IMR-90 (cell line): Measurements from ENCODE around the gene ADSS1. TPM values are rescaled to one million over a fixed set of nuclear protein-coding genes. Genes with fewer than 3 reads are reported as not detected.
A peak's percentile ranks its signal among the peaks of the same experiment; 100 is the strongest.

Experiments
- ATAC-seq: fragments of 200-7000 bp; cut with Tn5 transposase; 2 replicates; pipeline ENCODE4 v1.9.1; 2020; ENCODE audit warnings: low read depth, mild to moderate bottlenecking, moderate library complexity
- BruUV-seq: library from RNA; stranded (reverse); fragments of 400-500 nt; replicated peaks from 2 replicates; lab custom pipeline; 2021; lab: Mats Ljungman, UMichigan
- CTCF ChIA-PET: fragments of 300-600 bp; formaldehyde crosslinking; extraction: SDS; loops from one replicate; lab custom pipeline; 2021; ENCODE audit warnings: antibody characterized with exemption; lab: Yijun Ruan, JAX
- POLR2A ChIA-PET: fragments of 300-600 bp; sonication (Branson Sonifier 250); formaldehyde crosslinking; loops from one replicate; lab custom pipeline; 2022; ENCODE audit warnings: antibody characterized with exemption; ENCODE audit not compliant: unreplicated experiment; lab: Charles Lee
- DNase-seq: peaks from one replicate; pipeline ENCODE4 v3.0.0; 2013
- H2AFZ ChIP-seq: replicated peaks from 2 replicates; pipeline ENCODE3; 2013; ENCODE audit warnings: low read length, mild to moderate bottlenecking; ENCODE audit not compliant: poor library complexity
- H2AK5ac ChIP-seq: 2 replicates; pipeline ENCODE4 v1.6.1; 2013; ENCODE audit warnings: low read depth, low read length, inconsistent platforms
- H2AK9ac ChIP-seq: replicated peaks from 2 replicates; pipeline ENCODE3; 2013; ENCODE audit warnings: mild to moderate bottlenecking, low read depth, low read length, moderate library complexity; ENCODE audit not compliant: poor library complexity
- H2BK120ac ChIP-seq: 2 replicates; pipeline ENCODE4 v1.6.1; 2013; ENCODE audit warnings: low read depth, low read length, inconsistent platforms
- H2BK15ac ChIP-seq: 3 replicates; pipeline ENCODE4 v1.6.1; 2013; ENCODE audit warnings: low read depth, low read length, inconsistent platforms
- H2BK20ac ChIP-seq: 2 replicates; pipeline ENCODE4 v1.6.1; 2013; ENCODE audit warnings: low read depth, mild to moderate bottlenecking, inconsistent platforms, low read length, moderate library complexity
- H2BK5ac ChIP-seq: 2 replicates; pipeline ENCODE4 v1.6.1; 2013; ENCODE audit warnings: mild to moderate bottlenecking, low read depth, low read length, inconsistent platforms; ENCODE audit not compliant: poor library complexity, severe bottlenecking
- H3K14ac ChIP-seq: replicated peaks from 2 replicates; pipeline ENCODE4 v1.6.1; 2013; ENCODE audit warnings: low read depth, low read length, inconsistent platforms
- H3K18ac ChIP-seq: 2 replicates; pipeline ENCODE4 v1.6.1; 2013; ENCODE audit warnings: low read depth, low read length, control low read depth
- H3K23ac ChIP-seq: 2 replicates; pipeline ENCODE4 v1.6.1; 2013; ENCODE audit warnings: low read depth, low read length, inconsistent platforms
- H3K27ac ChIP-seq: 2 replicates; pipeline ENCODE4 v1.5.1; 2013; ENCODE audit warnings: mild to moderate bottlenecking, control low read depth, low read length; ENCODE audit not compliant: insufficient read depth
- H3K27me3 ChIP-seq: 2 replicates; pipeline ENCODE4 v1.6.1; 2013; ENCODE audit warnings: low read length; ENCODE audit not compliant: control insufficient read depth, insufficient read depth
- H3K36me3 ChIP-seq: 2 replicates; pipeline ENCODE4 v1.6.1; 2013; ENCODE audit warnings: low read length, mixed read lengths; ENCODE audit not compliant: control insufficient read depth, insufficient read depth
- H3K4ac ChIP-seq: 2 replicates; pipeline ENCODE4 v1.6.1; 2013; ENCODE audit warnings: low read depth, low read length, inconsistent platforms
- H3K4me1 ChIP-seq: 2 replicates; pipeline ENCODE4 v1.6.1; 2013; ENCODE audit warnings: low read length, mixed read lengths; ENCODE audit not compliant: control insufficient read depth, insufficient read depth
- H3K4me2 ChIP-seq: 2 replicates; pipeline ENCODE4 v1.6.1; 2013; ENCODE audit warnings: low read depth, mild to moderate bottlenecking, control low read depth, low read length, moderate library complexity
- H3K4me3 ChIP-seq: 2 replicates; pipeline ENCODE4 v1.5.1; 2013; ENCODE audit warnings: low read depth, mild to moderate bottlenecking, control low read depth, low read length, moderate library complexity; ENCODE audit not compliant: insufficient read depth
- H3K56ac ChIP-seq: 2 replicates; pipeline ENCODE4 v1.6.1; 2013; ENCODE audit warnings: low read length, inconsistent platforms; ENCODE audit not compliant: insufficient read depth; ENCODE audit errors: extremely low read depth
- H3K79me1 ChIP-seq, 2 experiments: 2 replicates each; pipeline ENCODE4 v1.6.1; 2013; ENCODE audit warnings: low read length in 2 of 2, inconsistent platforms in 1 of 2, low read depth in 1 of 2
- H3K9ac ChIP-seq: 2 replicates; pipeline ENCODE4 v1.6.1; 2013; ENCODE audit warnings: low read depth, low read length, control low read depth
- H3K9me1 ChIP-seq: 2 replicates; pipeline ENCODE4 v1.6.1; 2013; ENCODE audit warnings: low read length, inconsistent platforms; ENCODE audit not compliant: insufficient read depth
- H3K9me3 ChIP-seq: 2 replicates; pipeline ENCODE4 v1.6.1; 2013; ENCODE audit warnings: low read length; ENCODE audit not compliant: control insufficient read depth, insufficient read depth
- H4K20me1 ChIP-seq: 2 replicates; pipeline ENCODE4 v1.6.1; 2013; ENCODE audit warnings: low read length, inconsistent platforms; ENCODE audit not compliant: insufficient read depth
- H4K5ac ChIP-seq: 2 replicates; pipeline ENCODE4 v1.6.1; 2013; ENCODE audit warnings: mild to moderate bottlenecking, low read depth, low read length, control low read depth
- H4K8ac ChIP-seq, 2 experiments: 2 replicates each; pipeline ENCODE4 v1.6.1; 2013; ENCODE audit warnings: low read depth in 2 of 2, low read length in 2 of 2, control low read depth in 1 of 2, inconsistent platforms in 1 of 2
- H4K91ac ChIP-seq: 2 replicates; pipeline ENCODE4 v1.6.1; 2013; ENCODE audit warnings: low read depth, low read length, inconsistent platforms; ENCODE audit not compliant: insufficient read depth
- CEBPB ChIP-seq: IDR thresholded peaks from 2 replicates; pipeline ENCODE4 v1.6.1; 2012; ENCODE audit warnings: low read depth, low read length, improper control_type of control experiment
- ELK1 ChIP-seq: fragments of 150-350 bp; IDR thresholded peaks from 2 replicates; pipeline ENCODE4 v1.6.1; 2016; ENCODE audit warnings: low read depth, mild to moderate bottlenecking, low read length, moderate library complexity, borderline replicate concordance
- MXI1 ChIP-seq: IDR thresholded peaks from 2 replicates; pipeline ENCODE4 v1.6.1; 2012; ENCODE audit warnings: low read depth, mild to moderate bottlenecking, low read length, moderate library complexity, borderline replicate concordance
- NFE2L2 ChIP-seq: fragments of 150-350 bp; IDR thresholded peaks from 2 replicates; pipeline ENCODE4 v1.6.1; 2016; ENCODE audit warnings: low read depth, mild to moderate bottlenecking, low read length
- RAD21 ChIP-seq: IDR thresholded peaks from 2 replicates; pipeline ENCODE4 v1.6.1; 2012; ENCODE audit warnings: low read length, improper control_type of control experiment
- RCOR1 ChIP-seq: IDR thresholded peaks from 2 replicates; pipeline ENCODE4 v1.6.1; 2012; ENCODE audit warnings: mild to moderate bottlenecking, low read length, improper control_type of control experiment; ENCODE audit not compliant: insufficient replicate concordance
- RFX5 ChIP-seq: IDR thresholded peaks from 2 replicates; pipeline ENCODE4 v1.8.0; 2012; ENCODE audit warnings: low read depth, mild to moderate bottlenecking, low read length, moderate library complexity
- SMC3 ChIP-seq: fragments of 150-350 bp; IDR thresholded peaks from 2 replicates; pipeline ENCODE4 v1.6.1; 2016; ENCODE audit warnings: low read depth, mild to moderate bottlenecking, antibody characterized with exemption, low read length, moderate library complexity
- WGBS, 2 experiments: methylation state at CpG; one replicate each; pipeline versions ENCODE4 v1.1.5 to v1.1.7; 2013; ENCODE audit warnings: missing lambda C conversion rate in 2 of 2; ENCODE audit not compliant: insufficient read length in 1 of 2; ENCODE audit errors: extremely low coverage in 2 of 2; 5-methylcytosine and 5-hydroxymethylcytosine counted together
- dilution Hi-C: fragments of 300-500 bp; cut with HindIII; formaldehyde crosslinking; loops from one replicate; pipeline ENCODE4 v1.14.3; 2018; ENCODE audit warnings: low sequenced_read_pairs; ENCODE audit not compliant: unreplicated experiment
- in situ Hi-C: fragments of 300-500 bp; cut with MboI; formaldehyde crosslinking; loops from 3 replicates; pipeline ENCODE4 v1.14.3; 2019; ENCODE audit warnings: low sequenced_read_pairs, inconsistent platforms, mixed read lengths
- intact Hi-C: fragments of 100-400 bp; cut with micrococcal nuclease; formaldehyde crosslinking; loops from 2 replicates; pipeline ENCODE4 v1.10.0; 2022
- polyA plus RNA-seq, 3 experiments: library from polyadenylated mRNA; depleted of rRNA; stranded (reverse); fragments of >200 nt; gene quantifications; 2 replicates each; pipeline ENCODE4 v1.2.3, GENCODE V29; 2012; ENCODE audit warnings: low replicate concordance in 1 of 3
- total RNA-seq: library from RNA; depleted of rRNA; stranded (reverse); fragments of >200 nt; gene quantifications from 2 replicates; pipeline ENCODE4 v1.2.3, GENCODE V29; 2012

ADSS1 gene
- total and polyA plus RNA-seq, 2 of the 4 experiments (the other 2 are of a cell fraction), result 1.8 to 5.2 TPM

- CTCF ChIA-PET, result no interaction called here
- intact Hi-C loops (no loop called here), in situ Hi-C loops (no loop called here), dilution Hi-C loops (no loop called here)
- Histone ChIP-seq H3K4me2 (peak overlapping the region; percentile 87), H2BK120ac (no peak overlapping the region), H2BK20ac (no peak overlapping the region), H2AFZ (no peak overlapping the region), H3K36me3 (peaks cover 18% of the 10 kb centered on the region), H3K9ac (peak overlapping the region; percentile 98), H3K18ac (no peak overlapping the region), H3K79me1 (peaks cover 0 to 45% of the 10 kb centered on the region in 2 experiments), H3K27me3 (no peaks in the 10 kb centered on the region), H2AK9ac (peak overlapping the region; percentile 99), H2BK15ac (no peak overlapping the region), H4K91ac (no peak overlapping the region; the same call in 1 of the 2 replicates), H4K8ac (no peak overlapping the region; a peak in 1 of 4 replicates), H3K4me3 (peak overlapping the region; percentile 100), H2BK5ac (no peak overlapping the region), H3K9me1 (peaks cover 5% of the 10 kb centered on the region; the same call in 1 of the 2 replicates), H2AK5ac (peak overlapping the region; percentile 65; the same call in 1 of the 2 replicates), H4K20me1 (peaks cover 59% of the 10 kb centered on the region), H3K9me3 (no peaks in the 10 kb centered on the region), H3K23ac (no peak overlapping the region; the same call in 1 of the 2 replicates), H3K4me1 (peaks cover 43% of the 10 kb centered on the region), H3K14ac (0 out of 2 replicates have a peak overlapping the region, but pooled peaks have one; percentile 48), H3K27ac (peak overlapping the region; percentile 88; the same call in 1 of the 2 replicates), H3K4ac (no peak overlapping the region; the same call in 1 of the 2 replicates), H4K5ac (no peak overlapping the region), H3K56ac (no peak overlapping the region)
- TF ChIP-seq RCOR1 (no peak), NFE2L2 (no peak), RAD21 (no peak), ELK1 (no peak), MXI1 (no peak), CEBPB (no peak), SMC3 (no peak), RFX5 (no peak)
- ATAC-seq (no peak), DNase-seq (no peak)
- 86% methylated on average over 5 of the region's 16 CpGs; no CpG with 5 or more reads in 1 of the 2 experiments for WGBS, 2 experiments
- BruUV-seq, result no TSS peak
- POLR2A ChIA-PET, result no interaction called here
Observed at GRCh38 chr14:104690861-104691455, 33.1 kb upstream of the ADSS1 start.
